ENCODE data around the gene HLCS.

- TF ChIP-seq POLR2AphosphoS5 (IDR thresholded peaks at IDR 0.05), result no peak
- no peak for TF ChIP-seq POLR2A (IDR thresholded peaks at IDR 0.05)
Measured at GRCh38 chr21:36962098-36962780, 4.2 kb downstream of the HLCS start.

Data from breast epithelium (tissue), 3 donors.